PC-9 (cell line): Measurements from ENCODE around the gene GIMAP7.
"Not testable (repeated sequence)": the region's sequence is repeated elsewhere in the genome, so short reads cannot be mapped to it uniquely, and the experiment has no call there.

Experiments
- EZH2 ChIP-seq: fragments of 200-600 bp; sonication (generic); IDR thresholded peaks from 2 replicates; pipeline ENCODE4 v1.8.0; 2017; ENCODE audit warnings: antibody characterized with exemption, low read depth
- TF ChIP-seq, protein P1 (sequence below): fragments of 200-600 bp; sonication (generic); conservative IDR thresholded peaks from 2 replicates; pipeline ENCODE4 v1.6.1; 2017; ENCODE audit warnings: mixed run types, antibody characterized with exemption, mild to moderate bottlenecking, moderate library complexity

DNA sequence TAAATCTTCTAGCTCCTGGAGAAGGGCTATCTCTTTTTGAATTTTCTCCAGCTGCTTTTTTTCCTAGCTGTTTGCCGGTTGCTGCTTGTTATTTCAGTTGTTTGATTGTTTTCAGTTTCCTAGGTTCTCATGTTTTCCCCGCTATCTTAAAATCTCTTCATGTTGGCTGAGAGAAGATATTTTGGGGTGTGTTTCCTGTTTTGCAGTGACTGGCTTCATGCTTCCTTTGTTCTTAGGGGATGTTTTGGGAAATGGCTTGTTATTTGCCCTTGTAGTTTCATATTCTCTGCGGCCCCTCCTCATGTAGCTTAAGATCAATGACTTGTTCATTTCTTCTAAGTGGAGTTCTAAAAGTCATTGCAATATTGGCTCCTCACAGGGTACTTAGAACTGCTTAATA is 30.6 kb upstream of the GIMAP7 start:
- TF ChIP-seq, protein P1, sequence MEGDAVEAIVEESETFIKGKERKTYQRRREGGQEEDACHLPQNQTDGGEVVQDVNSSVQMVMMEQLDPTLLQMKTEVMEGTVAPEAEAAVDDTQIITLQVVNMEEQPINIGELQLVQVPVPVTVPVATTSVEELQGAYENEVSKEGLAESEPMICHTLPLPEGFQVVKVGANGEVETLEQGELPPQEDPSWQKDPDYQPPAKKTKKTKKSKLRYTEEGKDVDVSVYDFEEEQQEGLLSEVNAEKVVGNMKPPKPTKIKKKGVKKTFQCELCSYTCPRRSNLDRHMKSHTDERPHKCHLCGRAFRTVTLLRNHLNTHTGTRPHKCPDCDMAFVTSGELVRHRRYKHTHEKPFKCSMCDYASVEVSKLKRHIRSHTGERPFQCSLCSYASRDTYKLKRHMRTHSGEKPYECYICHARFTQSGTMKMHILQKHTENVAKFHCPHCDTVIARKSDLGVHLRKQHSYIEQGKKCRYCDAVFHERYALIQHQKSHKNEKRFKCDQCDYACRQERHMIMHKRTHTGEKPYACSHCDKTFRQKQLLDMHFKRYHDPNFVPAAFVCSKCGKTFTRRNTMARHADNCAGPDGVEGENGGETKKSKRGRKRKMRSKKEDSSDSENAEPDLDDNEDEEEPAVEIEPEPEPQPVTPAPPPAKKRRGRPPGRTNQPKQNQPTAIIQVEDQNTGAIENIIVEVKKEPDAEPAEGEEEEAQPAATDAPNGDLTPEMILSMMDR = not testable (repeated sequence)
- TF ChIP-seq EZH2 = not testable (repeated sequence)
